DMS 273 (cell line): ENCODE data around the gene ENPP4.
"Not testable (repeated sequence)": the region's sequence is repeated elsewhere in the genome, so short reads cannot be mapped to it uniquely, and the experiment has no call there.

Experiments used
- DNase-seq: peaks from one replicate; lab custom pipeline; 2025; ENCODE audit not compliant: unreplicated experiment; lab: John Stamatoyannopoulos, UW

Gene ENPP4

GRCh38 chr6:46129629-46130511 is at the start of gene ENPP4:
Gene ENPP4, plus strand, starts transcription at chr6:46129989. Its CDS starts 9,595 bp downstream, at chr6:46139584.
- DNase-seq, result peak; percentile 98

GRCh38 chr6:46080111-46080510 is 49.7 kb upstream of the ENPP4 start:
- no peak for DNase-seq

DNA sequence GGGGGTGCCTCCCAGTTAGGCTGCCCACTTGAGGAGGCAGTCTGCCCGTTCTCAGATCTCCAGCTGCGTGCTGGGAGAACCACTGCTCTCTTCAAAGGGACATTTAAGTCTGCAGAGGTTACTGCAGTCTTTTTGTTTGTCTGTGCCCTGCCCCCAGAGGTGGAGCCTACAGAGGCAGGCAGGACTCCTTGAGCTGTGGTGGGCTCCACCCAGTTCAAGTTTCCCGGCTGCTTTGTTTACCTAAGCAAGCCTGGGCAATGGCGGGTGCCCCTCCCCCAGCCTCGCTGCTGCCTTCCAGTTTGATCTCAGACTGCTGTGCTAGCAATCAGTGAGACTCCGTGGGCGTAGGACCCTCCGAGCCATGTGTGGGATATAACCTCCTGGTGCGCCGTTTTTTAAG is 44.1 kb upstream of the ENPP4 start:
- DNase-seq, result not testable (repeated sequence)

GRCh38 chr6:46090115-46091079 is 39.4 kb upstream of the ENPP4 start:
- DNase-seq, result peak; percentile 70

GRCh38 chr6:46091080-46091478 is 38.7 kb upstream of the ENPP4 start:
- no peak for DNase-seq

DNA sequence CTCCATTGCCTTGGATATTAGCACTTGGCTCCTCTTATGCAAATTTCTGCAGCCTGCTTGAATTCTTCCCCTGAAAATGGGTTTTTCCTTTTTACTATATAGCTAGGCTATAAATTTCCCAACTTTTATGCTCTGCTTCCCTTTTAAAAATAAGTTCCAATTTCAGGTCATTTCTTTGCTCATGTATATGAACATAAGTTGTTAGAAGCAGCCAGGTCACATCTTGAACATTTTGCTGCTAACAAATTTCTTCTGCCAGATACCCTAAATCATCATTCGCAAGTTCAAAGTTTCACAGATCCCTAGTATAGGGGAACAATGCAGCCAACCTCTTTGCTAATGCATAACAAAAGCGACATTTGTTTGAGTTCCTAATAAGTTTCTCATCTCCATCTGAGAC is 34.5 kb upstream of the ENPP4 start:
- DNase-seq, result no peak

- no peak for DNase-seq
These were observed 32.4 kb upstream of the ENPP4 start for GRCh38 chr6:46097366-46097765.

DNA sequence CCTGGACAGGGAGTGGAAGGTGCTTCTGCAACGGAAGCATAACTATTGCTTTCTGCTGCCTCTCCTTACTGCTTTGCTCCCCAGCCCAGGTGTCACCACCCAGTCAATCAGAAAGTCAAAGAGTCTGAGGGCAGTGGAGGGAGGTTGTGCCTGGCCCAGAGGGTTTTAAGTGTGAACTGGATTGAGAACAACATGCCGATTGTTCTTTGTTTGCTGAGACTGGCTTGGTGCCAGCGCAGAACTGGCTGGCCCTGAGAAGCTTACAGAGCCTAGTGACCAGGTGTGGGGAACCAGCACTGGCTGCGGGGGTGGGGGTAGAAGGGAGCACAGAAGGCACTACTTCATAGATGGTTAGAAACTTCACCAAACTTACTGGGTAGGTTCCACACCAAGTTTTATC is 31.1 kb upstream of the ENPP4 start:
- no peak for DNase-seq

- DNase-seq, result no peak
These were observed 29.8 kb upstream of the ENPP4 start for GRCh38 chr6:46099952-46100351.

- no peak for DNase-seq
These were observed 27.7 kb upstream of the ENPP4 start for GRCh38 chr6:46102123-46102522.

DNA sequence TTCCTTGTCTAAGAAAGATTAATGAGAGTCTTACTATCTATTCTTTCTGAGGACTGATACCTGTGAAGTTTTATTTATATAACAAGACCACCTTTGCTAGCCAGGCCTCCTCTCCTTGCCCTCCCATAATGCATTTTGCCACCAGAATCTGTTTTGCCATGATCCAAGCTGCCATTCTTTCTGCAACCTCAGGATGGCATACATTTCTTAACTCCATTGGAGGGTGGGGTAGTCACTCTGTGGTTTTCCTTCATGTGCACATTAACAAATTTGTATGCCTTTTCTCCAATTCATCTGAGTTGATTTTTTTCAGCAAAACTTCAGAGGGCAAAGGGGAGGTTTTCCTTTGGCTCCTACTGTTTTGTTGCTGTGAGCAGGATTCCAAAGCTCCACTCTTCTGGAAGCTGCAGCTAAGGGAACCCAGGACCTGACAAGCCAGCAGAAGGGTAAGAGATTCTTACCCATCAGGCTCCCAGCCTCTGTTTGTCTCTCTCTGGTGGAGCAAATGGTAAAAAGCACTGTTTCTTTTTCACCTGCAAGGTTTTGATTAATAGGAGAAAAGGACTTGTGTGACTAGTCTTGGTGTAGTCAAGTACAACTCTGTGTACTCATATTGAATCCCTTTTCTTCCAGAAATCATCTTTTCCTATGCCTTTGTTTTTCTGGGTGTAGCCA is 26.2 kb upstream of the ENPP4 start:
- DNase-seq, result no peak

DNA sequence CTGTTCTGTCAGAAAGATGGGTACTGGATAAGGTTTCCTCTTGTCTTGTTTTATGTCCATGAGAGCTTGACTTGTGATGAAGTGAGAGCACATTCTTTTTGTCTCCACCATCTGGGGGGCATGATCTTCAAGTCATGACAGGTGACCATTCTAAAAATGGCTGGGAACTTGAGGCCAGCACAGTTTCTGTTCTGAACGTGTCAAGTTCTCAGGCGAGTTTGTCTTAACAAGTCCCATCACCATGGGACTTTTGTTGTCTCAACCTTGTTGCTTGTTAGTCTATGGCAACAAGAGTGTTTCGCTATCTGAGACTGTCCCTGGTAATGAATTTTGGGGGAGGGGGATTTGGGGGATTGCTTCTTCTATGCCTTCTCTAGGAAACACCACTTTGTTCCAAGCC is 25.6 kb upstream of the ENPP4 start:
- no peak for DNase-seq

- DNase-seq, result no peak
These were observed 24.2 kb upstream of the ENPP4 start for GRCh38 chr6:46105568-46105967.

DNA sequence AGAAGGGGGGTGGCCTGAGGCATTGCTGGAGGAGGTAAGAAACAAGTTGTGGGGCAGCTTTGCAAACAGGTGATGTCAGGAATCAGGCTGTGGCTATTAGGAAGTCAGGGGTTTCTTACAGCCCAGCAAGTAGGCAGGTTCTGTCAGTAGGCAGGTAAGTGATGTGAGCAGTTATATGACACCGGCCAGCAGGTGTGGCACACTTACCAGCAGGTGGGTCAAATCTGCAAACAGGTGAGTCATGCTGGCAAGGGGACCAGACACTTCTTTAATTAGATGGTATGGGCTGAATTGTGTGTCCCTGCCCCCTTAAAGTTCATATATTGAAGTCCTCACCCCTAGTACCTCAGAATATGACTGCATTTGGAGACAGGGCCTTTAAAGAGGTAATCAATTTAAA is 16.4 kb upstream of the ENPP4 start:
- no peak for DNase-seq

GRCh38 chr6:46115634-46116033 is 14.2 kb upstream of the ENPP4 start:
- DNase-seq, result no peak

DNA sequence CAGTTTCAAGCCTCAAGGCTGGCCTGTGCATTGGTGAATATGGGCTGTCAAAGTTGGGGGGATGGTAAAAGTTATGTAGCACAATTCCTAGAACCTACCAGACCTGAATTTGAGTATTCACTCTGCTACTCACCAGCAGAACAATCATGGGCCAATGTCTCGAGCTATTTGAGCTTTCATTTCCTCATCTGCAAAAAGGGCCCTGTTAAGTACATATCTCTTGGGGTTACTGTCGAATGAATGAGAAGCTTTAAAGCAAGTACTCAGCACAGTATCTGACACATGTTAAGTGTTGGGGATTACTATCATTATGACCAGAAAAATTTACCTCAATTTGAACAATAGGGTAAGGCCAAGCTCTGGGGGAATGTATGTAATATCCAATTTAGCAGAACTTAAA is 13.5 kb upstream of the ENPP4 start:
- no peak for DNase-seq

DNA sequence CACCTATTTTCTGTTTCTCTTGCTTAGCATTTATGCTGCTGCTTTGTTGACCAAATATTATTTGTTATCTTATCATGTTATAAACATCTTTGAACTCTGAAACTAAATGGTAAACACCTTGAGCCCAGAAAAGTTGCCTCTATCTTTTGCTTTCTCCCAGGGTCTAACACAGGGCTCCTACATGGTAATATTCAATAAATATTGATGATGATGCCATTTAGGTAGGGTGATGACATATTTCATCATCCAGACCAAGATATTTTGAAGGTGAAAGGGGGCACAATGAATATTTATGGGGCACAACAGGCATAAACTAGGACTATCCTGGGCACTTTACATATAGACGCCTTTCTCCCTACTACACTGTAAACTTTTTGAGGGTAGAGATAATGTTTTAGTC is 11.6 kb upstream of the ENPP4 start:
- DNase-seq, result no peak

DNA sequence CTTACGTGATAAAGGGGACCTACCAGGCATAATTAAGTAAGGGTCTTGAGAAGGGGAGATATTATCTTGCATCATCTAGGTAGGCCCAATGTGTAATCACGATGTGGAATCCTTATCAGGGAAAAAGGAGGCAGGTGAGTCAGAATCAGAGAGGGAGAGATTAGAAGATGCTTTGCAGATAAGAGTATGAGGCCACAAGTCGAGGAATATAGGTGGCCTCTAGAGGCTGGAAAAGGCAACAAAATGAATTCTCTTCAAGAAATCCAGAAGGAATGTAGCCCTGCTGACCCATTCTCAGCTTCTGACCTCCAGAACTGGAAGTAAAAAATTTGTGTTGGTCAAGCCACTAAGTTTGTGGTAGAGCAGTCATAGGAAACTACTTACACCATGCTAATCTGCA is 11.0 kb upstream of the ENPP4 start:
- no peak for DNase-seq

GRCh38 chr6:46119679-46120078 is 10.1 kb upstream of the ENPP4 start:
- not testable (repeated sequence) for DNase-seq

DNA sequence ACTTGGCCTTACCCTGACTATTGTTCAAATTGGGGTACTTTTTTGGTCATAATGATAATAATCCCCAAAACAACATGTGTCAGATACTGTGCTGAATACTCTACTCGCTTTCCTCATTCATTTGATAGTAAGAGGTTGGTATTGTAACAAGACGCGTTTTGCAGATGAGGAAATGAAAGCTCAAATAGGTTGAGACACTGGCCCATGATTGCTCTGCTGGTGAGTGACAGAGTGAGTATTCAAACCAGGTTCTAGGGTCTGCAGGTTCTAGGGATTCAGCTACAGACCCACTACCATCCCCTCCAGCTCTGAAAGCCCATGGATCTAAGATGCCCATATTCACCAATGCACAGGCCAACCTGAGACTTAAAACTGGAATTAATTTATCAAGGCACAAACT is 1.3 kb upstream of the ENPP4 start:
- DNase-seq, result no peak

GRCh38 chr6:46129291-46129628 is 529 bp upstream of the ENPP4 start:
- DNase-seq, result peak; percentile 59
